GM23338 (cell line): Measurements from ENCODE around the gene ST3GAL4. TPM values are rescaled to one million over a fixed set of nuclear protein-coding genes. Genes with fewer than 3 reads are reported as not detected.

ENCODE experiments used
- ATAC-seq: fragments of 200-7000 bp; cut with Tn5 transposase; 3 replicates; pipeline ENCODE4 v1.9.1; 2020
- DNase-seq: peaks from one replicate; pipeline ENCODE4 v3.0.0-alpha.2; 2015; ENCODE audit warnings: low spot score
- H2AFZ ChIP-seq: fragments of 200-600 bp; sonication (generic); 2 replicates; pipeline ENCODE4 v1.8.0; 2016; ENCODE audit warnings: antibody characterized with exemption, mild to moderate bottlenecking, moderate library complexity
- H3F3A ChIP-seq: fragments of 200-600 bp; sonication (generic); replicated peaks from 2 replicates; pipeline ENCODE4 v1.8.0; 2017; ENCODE audit warnings: antibody characterized with exemption, mixed run types, low read depth
- H3K27ac ChIP-seq: fragments of 200-600 bp; sonication (generic); 2 replicates; pipeline ENCODE4 v1.6.1; 2016; ENCODE audit warnings: low read depth
- H3K27me3 ChIP-seq: fragments of 200-600 bp; sonication (generic); 2 replicates; pipeline ENCODE4 v1.8.0; 2016; ENCODE audit warnings: mild to moderate bottlenecking, mixed run types, moderate library complexity; ENCODE audit not compliant: insufficient read depth
- H3K36me3 ChIP-seq: fragments of 200-600 bp; sonication (generic); 2 replicates; pipeline ENCODE4 v1.8.0; 2016; ENCODE audit warnings: mild to moderate bottlenecking; ENCODE audit not compliant: insufficient read depth
- H3K4me1 ChIP-seq: fragments of 200-600 bp; sonication (generic); 2 replicates; pipeline ENCODE4 v1.8.0; 2016; ENCODE audit warnings: mild to moderate bottlenecking, moderate library complexity; ENCODE audit not compliant: insufficient read depth
- H3K4me2 ChIP-seq: fragments of 200-600 bp; sonication (generic); 2 replicates; pipeline ENCODE4 v1.7.1; 2017; ENCODE audit warnings: mixed run types
- H3K4me3 ChIP-seq: fragments of 200-600 bp; sonication (generic); 2 replicates; pipeline ENCODE4 v1.6.1; 2016; ENCODE audit warnings: mixed run types
- H3K79me2 ChIP-seq: fragments of 200-600 bp; sonication (generic); replicated peaks from 2 replicates; pipeline ENCODE4 v1.8.0; 2017; ENCODE audit warnings: mild to moderate bottlenecking; ENCODE audit not compliant: insufficient read depth
- H3K9me2 ChIP-seq: fragments of 200-600 bp; sonication (generic); 2 replicates; pipeline ENCODE4 v1.8.0; 2017; ENCODE audit not compliant: insufficient read depth
- H4K20me1 ChIP-seq: fragments of 200-600 bp; sonication (generic); replicated peaks from 2 replicates; pipeline ENCODE4 v1.8.0; 2017; ENCODE audit warnings: mild to moderate bottlenecking; ENCODE audit not compliant: insufficient read depth
- H3K27ac Mint-ChIP-seq: 2 replicates; pipeline ENCODE4 v1.8.0; 2020; ENCODE audit warnings: inconsistent platforms, mild to moderate bottlenecking, moderate library complexity, mixed read lengths
- H3K27me3 Mint-ChIP-seq: 3 replicates; pipeline ENCODE4 v1.8.0; 2022; ENCODE audit warnings: low read depth, mild to moderate bottlenecking, moderate library complexity, mixed read lengths, inconsistent platforms; ENCODE audit not compliant: insufficient read depth, poor library complexity
- H3K36me3 Mint-ChIP-seq: 3 replicates; pipeline ENCODE4 v1.8.0; 2021; ENCODE audit warnings: low read depth, mild to moderate bottlenecking, inconsistent platforms, moderate library complexity, mixed read lengths
- H3K4me1 Mint-ChIP-seq: 3 replicates; pipeline ENCODE4 v1.8.0; 2020; ENCODE audit warnings: mild to moderate bottlenecking, inconsistent platforms, mixed read lengths
- H3K4me3 Mint-ChIP-seq: 3 replicates; pipeline ENCODE4 v1.8.0; 2021; ENCODE audit warnings: moderate library complexity, mild to moderate bottlenecking, inconsistent platforms, mixed read lengths
- H3K9me3 Mint-ChIP-seq: 3 replicates; pipeline ENCODE4 v1.8.0; 2020; ENCODE audit warnings: moderate library complexity, mild to moderate bottlenecking, inconsistent platforms, mixed read lengths
- CTCF ChIP-seq, 2 experiments: fragments of 200-600 bp in 1 of 2; sonication (generic) in 1 of 2; conservative IDR thresholded peaks; 2 replicates each; pipeline versions ENCODE4 v1.5.1 to v1.6.1; 2016 to 2017; ENCODE audit warnings: antibody characterized with exemption in 2 of 2, low read depth in 2 of 2, mild to moderate bottlenecking in 2 of 2, moderate library complexity in 1 of 2
- ETS1 ChIP-seq: IDR thresholded peaks from 2 replicates; pipeline ENCODE4 v1.6.1; 2016; ENCODE audit warnings: antibody characterized with exemption
- EZH2 ChIP-seq: fragments of 200-600 bp; sonication (generic); IDR thresholded peaks from one replicate; pipeline ENCODE4 v1.8.0; 2017; ENCODE audit warnings: antibody characterized with exemption, mild to moderate bottlenecking, low read depth; ENCODE audit not compliant: unreplicated experiment
- EZH2phosphoT487 ChIP-seq: fragments of 200-600 bp; sonication (generic); IDR thresholded peaks from one replicate; pipeline ENCODE4 v1.8.1; 2018; ENCODE audit warnings: antibody characterized with exemption; ENCODE audit not compliant: unreplicated experiment
- POLR2AphosphoS5 ChIP-seq: IDR thresholded peaks from 2 replicates; pipeline ENCODE4 v1.6.1; 2016; ENCODE audit warnings: antibody characterized with exemption, low read depth
- REST ChIP-seq: IDR thresholded peaks from one replicate; pipeline ENCODE4 v1.6.1; 2018; ENCODE audit warnings: antibody characterized with exemption; ENCODE audit not compliant: unreplicated experiment
- STAT1 ChIP-seq: IDR thresholded peaks from one replicate; pipeline ENCODE4 v1.6.1; 2016; ENCODE audit warnings: antibody characterized with exemption; ENCODE audit not compliant: unreplicated experiment
- ZNF114 ChIP-seq: fragments of 250-450 bp; sonication (Bioruptor Pico); IDR thresholded peaks from 2 replicates; pipeline ENCODE4 v1.5.0; 2020; ENCODE audit warnings: mild to moderate bottlenecking, moderate library complexity
- ZNF331 ChIP-seq: fragments of 250-450 bp; sonication (Bioruptor Pico); IDR thresholded peaks from 2 replicates; pipeline ENCODE4 v1.5.0; 2020; ENCODE audit warnings: low read depth, mild to moderate bottlenecking, moderate library complexity
- polyA plus RNA-seq: library from polyadenylated mRNA; unstranded; fragments of >200 nt; fragmentation: Nextera tagmentation; extraction: Ambion mirVana; gene quantifications from 2 replicates; pipeline ENCODE4 v1.2.1, GENCODE V29; 2016
- total RNA-seq: library from RNA; depleted of rRNA; stranded (reverse); fragments of >200 nt; shearing (Covaris generic); gene quantifications from 2 replicates; pipeline ENCODE4 v1.2.3, GENCODE V29; 2014

ST3GAL4 gene
- total and polyA plus RNA-seq, 2 experiments from 2014 or later = 10.1 to 28.0 TPM

GRCh38 chr11:126328444-126328843, 27.0 kb upstream of the ST3GAL4 start (continued):
- no peak for TF ChIP-seq CTCF (conservative IDR thresholded peaks at IDR 0.05; ENCODE audit: low read depth in 2 of 2)
- TF ChIP-seq REST = no peak

- no peaks in the 10 kb centered on the region for H3F3A ChIP-seq
- Mint-ChIP-seq H3K27me3 (no peaks in the 10 kb centered on the region), H3K4me1 (peaks cover 16% of the 10 kb centered on the region), H3K36me3 (no peaks in the 10 kb centered on the region; the same call in 2 of the 3 replicates), H3K4me3 (no peak overlapping the region), H3K9me3 (no peaks in the 10 kb centered on the region), H3K27ac (no peak overlapping the region)
- TF ChIP-seq EZH2phosphoT487 = no peak
- no peak overlapping the region for H2AFZ ChIP-seq
- H3K4me2 ChIP-seq = no peak overlapping the region
- H3K27me3 ChIP-seq = no peaks in the 10 kb centered on the region
- no peaks in the 10 kb centered on the region for H3K36me3 ChIP-seq
- H3K79me2 ChIP-seq = no peaks in the 10 kb centered on the region; the same call in 1 of the 2 replicates
- H3K27ac ChIP-seq = no peak overlapping the region
- no peaks in the 10 kb centered on the region for H4K20me1 ChIP-seq
- DNase-seq = no peak
- H3K9me2 ChIP-seq = no peaks in the 10 kb centered on the region
- ATAC-seq = no peak
- no peak overlapping the region for H3K4me3 ChIP-seq
- no peaks in the 10 kb centered on the region for H3K4me1 ChIP-seq
Measured at GRCh38 chr11:126328938-126329643, 26.4 kb upstream of the ST3GAL4 start.

- Histone ChIP-seq H3F3A (no peaks in the 10 kb centered on the region), H3K4me2 (no peak overlapping the region), H3K4me1 (no peaks in the 10 kb centered on the region), H2AFZ (no peak overlapping the region), H3K79me2 (no peaks in the 10 kb centered on the region; the same call in 1 of the 2 replicates), H3K9me2 (no peaks in the 10 kb centered on the region), H3K27me3 (no peaks in the 10 kb centered on the region), H3K27ac (no peak overlapping the region), H3K4me3 (no peak overlapping the region), H3K36me3 (no peaks in the 10 kb centered on the region), H4K20me1 (no peaks in the 10 kb centered on the region)
- no peak overlapping the region for H3K4me3 Mint-ChIP-seq
- no peaks in the 10 kb centered on the region for H3K9me3 Mint-ChIP-seq
- no peak overlapping the region for H3K27ac Mint-ChIP-seq
- H3K27me3 Mint-ChIP-seq = peaks cover 2% of the 10 kb centered on the region
- no peak for DNase-seq
- no peaks in the 10 kb centered on the region; the same call in 2 of the 3 replicates for H3K36me3 Mint-ChIP-seq
- ATAC-seq = no peak
- H3K4me1 Mint-ChIP-seq = peaks cover 16% of the 10 kb centered on the region
- no peak for TF ChIP-seq STAT1
- no peak for TF ChIP-seq ZNF114
- TF ChIP-seq POLR2AphosphoS5 = no peak
- TF ChIP-seq ETS1 = no peak
- TF ChIP-seq ZNF331 (CRISPR knock-in tag) = no peak
- no peak for TF ChIP-seq EZH2
- no peak for TF ChIP-seq REST
- no peak for TF ChIP-seq EZH2phosphoT487
Measured at GRCh38 chr11:126329644-126330211, 25.8 kb upstream of the ST3GAL4 start.
